ENCODE data around the gene SEMA6D. TPM values are rescaled to one million over a fixed set of nuclear protein-coding genes. Genes with fewer than 3 reads are reported as not detected.

The SEMA6D gene
- total RNA-seq, 1 experiment from 2014 or later: 0.14 TPM

- in situ Hi-C loops (cut with HindIII; ENCODE audit: low pct_unique_long_range_greater_than_20kb, low sequenced_read_pairs): no loop called here
- no peak for DNase-seq (ENCODE audit: low read depth)
Measured at GRCh38 chr15:47762621-47763020, 45.3 kb downstream of the SEMA6D start.

- in situ Hi-C loops (cut with HindIII; ENCODE audit: low pct_unique_long_range_greater_than_20kb, low sequenced_read_pairs): no loop called here
Measured at GRCh38 chr15:47764666-47765065, 47.4 kb downstream of the SEMA6D start.

DNA sequence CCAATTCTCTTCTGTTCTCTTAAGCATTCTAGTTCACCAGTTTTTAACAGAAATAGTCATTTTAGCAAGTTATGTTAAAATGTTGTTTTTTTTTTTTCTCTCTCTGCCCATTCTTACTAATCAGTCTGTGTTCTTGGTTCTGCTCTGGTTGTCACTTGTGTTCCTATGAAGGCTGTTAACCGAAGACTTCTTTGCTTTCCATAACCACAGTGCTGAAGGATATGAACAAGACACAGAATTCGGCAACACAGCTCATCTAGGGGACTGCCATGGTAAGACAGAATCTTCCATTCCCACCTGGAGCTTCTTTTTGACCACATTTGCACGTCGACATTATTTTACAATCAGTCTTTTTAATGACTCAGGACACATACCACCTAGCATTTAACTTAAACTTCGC, 49.1 kb downstream of the SEMA6D start:
- in situ Hi-C loops (cut with HindIII; ENCODE audit: low pct_unique_long_range_greater_than_20kb, low sequenced_read_pairs): no loop called here
- no peak for DNase-seq (ENCODE audit: low read depth)

More at GRCh38 chr15:47764666-47765065, 47.4 kb downstream of the SEMA6D start:
- no peak for DNase-seq (ENCODE audit: low read depth)

DNA sequence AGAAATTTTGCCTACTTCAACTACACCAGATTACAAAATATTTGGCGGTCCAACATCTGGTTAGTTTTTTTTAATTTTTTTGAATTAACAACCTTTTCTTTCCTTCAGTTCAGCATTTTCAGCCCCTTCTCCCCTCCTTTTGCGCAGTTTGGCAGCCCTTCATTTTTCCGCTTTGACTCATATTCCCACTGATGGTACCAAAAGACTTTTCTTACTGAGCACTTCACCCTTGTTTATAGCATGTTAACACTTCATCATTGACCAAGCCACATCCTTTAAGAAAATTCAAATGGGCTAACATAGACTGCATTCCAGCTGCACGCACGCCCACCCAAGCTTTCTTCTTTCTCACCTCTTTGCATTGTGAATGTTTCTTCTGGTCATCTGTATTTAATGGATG, 49.7 kb downstream of the SEMA6D start:
- in situ Hi-C loops (cut with HindIII; ENCODE audit: low pct_unique_long_range_greater_than_20kb, low sequenced_read_pairs): no loop called here
- DNase-seq (ENCODE audit: low read depth): no peak

GRCh38 chr15:47768735-47769134, 51.4 kb downstream of the SEMA6D start:
- in situ Hi-C loops (cut with HindIII; ENCODE audit: low pct_unique_long_range_greater_than_20kb, low sequenced_read_pairs): no loop called here
- no peak for DNase-seq (ENCODE audit: low read depth)

DNA sequence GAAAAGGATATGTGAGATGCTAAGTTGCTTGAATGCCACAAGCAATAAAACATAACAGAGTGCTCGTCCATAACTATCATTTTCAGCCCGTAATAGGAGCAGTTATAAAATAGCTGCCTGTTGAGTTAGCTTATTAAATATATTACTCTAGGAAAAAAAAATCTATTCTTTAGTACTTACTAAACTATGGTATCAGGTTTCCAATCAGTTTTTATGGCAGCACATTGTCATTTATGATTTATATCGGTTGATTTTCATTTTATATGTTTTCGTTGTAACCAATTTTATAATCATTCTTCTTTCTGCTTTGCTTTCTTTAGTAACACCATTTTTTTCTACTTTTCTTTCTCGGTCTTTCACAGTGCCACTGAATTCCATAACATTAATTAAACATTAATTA, 51.9 kb downstream of the SEMA6D start:
- DNase-seq (ENCODE audit: low read depth): no peak
- in situ Hi-C loops (cut with HindIII; ENCODE audit: low pct_unique_long_range_greater_than_20kb, low sequenced_read_pairs): no loop called here

- DNase-seq (ENCODE audit: low read depth): no peak
- in situ Hi-C loops (cut with HindIII; ENCODE audit: low pct_unique_long_range_greater_than_20kb, low sequenced_read_pairs): no loop called here
Measured at GRCh38 chr15:47773143-47773542, 55.8 kb downstream of the SEMA6D start.

DNA sequence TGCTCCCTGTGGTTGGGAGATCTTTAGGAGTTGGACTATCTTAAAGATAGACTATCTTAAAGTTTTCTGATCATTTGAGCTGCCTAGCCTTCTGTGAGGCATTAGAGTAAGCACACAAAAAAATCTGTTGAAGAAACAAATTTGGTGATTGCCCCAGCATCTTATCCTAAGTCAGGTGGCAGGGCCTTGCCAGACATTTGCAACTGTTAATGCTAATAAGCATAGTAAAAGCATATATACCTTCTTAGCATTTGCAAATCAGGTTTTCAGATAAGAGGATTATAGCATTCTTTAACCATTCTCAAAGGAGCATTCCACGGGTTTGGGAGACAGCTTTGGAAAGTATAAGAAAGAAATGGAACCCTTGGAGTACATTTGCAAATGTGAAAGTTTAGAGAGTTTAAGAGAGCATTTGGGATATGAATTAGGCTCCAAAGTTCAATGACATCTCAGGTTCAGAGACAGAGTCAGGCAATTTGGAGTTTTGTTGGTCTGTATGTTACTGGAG, 61.0 kb downstream of the SEMA6D start:
- in situ Hi-C loops (cut with HindIII; ENCODE audit: low pct_unique_long_range_greater_than_20kb, low sequenced_read_pairs): no loop called here

DNA sequence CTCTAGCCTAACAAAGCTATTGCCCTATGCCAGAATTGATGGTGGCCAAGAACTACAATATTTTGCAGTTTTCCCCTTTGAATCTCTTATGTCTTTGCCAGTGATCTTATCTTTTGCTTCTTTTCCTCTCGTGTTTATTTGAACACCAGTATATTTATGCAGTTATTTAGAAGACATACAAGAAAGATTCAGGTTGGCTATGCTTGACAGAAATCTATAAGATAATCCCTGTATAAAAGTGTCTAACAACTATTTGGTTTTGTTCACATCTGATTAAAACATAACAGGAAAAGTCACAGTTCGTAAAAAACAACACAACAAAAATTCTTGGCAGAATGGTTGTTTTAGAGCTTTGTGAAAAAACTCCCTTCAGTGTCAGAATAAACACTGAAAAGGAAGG, 63.7 kb downstream of the SEMA6D start:
- in situ Hi-C loops (cut with HindIII; ENCODE audit: low pct_unique_long_range_greater_than_20kb, low sequenced_read_pairs): no loop called here
- DNase-seq (ENCODE audit: low read depth): no peak

More for the DNA sequence above, 61.0 kb downstream of the SEMA6D start:
- DNase-seq (ENCODE audit: low read depth): no peak

DNA sequence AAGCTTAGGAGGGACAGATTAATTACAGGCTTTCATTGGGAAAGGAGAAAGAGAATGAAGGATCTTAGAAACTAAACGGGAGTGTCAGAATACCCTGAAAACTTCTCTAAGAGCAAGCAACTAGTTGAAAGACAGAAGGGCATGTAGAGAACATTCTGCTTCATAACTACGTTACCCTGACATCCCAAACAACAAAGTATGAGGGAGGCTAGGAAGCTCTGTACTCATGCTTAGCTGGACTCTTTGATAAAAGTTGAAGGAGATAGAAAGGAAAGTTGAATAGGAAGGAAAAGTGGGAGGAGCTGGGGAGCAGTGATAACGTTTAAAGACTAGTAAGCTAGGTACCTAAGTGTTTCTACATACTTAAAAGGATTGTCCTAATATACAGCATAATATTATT, 64.2 kb downstream of the SEMA6D start:
- no peak for DNase-seq (ENCODE audit: low read depth)
- in situ Hi-C loops (cut with HindIII; ENCODE audit: low pct_unique_long_range_greater_than_20kb, low sequenced_read_pairs): no loop called here

DNA sequence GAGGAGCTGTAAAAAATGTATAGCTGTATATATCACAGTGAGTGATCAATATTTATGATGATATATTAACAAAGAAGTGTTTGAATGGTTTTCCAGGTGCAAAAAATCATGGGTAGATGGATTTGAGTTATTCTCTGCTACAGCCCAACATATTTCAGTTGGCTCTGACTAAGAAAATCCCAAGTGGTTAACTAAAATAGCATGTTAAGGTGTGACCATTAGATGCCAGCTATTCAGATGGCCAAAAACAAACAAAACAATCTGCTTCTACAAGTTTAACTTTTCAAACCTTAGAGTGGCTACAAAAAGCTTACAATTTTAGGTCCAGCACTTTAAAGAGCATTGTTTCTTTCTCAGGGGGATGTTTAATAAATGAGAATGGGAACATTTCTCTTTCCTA, 67.5 kb downstream of the SEMA6D start:
- DNase-seq (ENCODE audit: low read depth): no peak
- in situ Hi-C loops (cut with HindIII; ENCODE audit: low pct_unique_long_range_greater_than_20kb, low sequenced_read_pairs): no loop called here

- no peak for DNase-seq (ENCODE audit: low read depth)
- in situ Hi-C loops (cut with HindIII; ENCODE audit: low pct_unique_long_range_greater_than_20kb, low sequenced_read_pairs): no loop called here
Measured at GRCh38 chr15:47786371-47786770, 69.1 kb downstream of the SEMA6D start.

DNA sequence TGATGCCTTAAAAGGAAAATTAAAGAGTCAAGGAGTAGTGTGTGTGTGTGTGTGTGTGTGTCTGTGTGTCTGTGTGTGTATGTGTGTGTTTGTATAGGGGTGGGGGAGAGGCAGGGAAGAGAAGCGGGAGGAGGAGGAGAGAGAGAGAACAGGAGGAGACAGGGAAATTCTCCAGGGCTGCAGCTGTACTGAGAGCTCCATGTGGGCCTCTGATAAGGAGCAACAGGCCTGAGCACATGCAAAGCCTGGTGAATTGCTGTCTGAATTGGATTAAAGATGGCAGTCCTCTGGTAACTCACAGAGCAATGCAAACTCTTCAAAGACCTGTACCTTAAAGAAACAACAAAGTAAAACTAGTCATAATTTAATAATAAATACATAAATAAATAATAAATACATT, 70.6 kb downstream of the SEMA6D start:
- no peak for DNase-seq (ENCODE audit: low read depth)
- in situ Hi-C loops (cut with HindIII; ENCODE audit: low pct_unique_long_range_greater_than_20kb, low sequenced_read_pairs): no loop called here

GRCh38 chr15:47788685-47789084, 71.4 kb downstream of the SEMA6D start:
- in situ Hi-C loops (cut with HindIII; ENCODE audit: low pct_unique_long_range_greater_than_20kb, low sequenced_read_pairs): no loop called here
- DNase-seq (ENCODE audit: low read depth): no peak

GRCh38 chr15:47791161-47791560, 73.9 kb downstream of the SEMA6D start:
- DNase-seq (ENCODE audit: low read depth): no peak
- in situ Hi-C loops (cut with HindIII; ENCODE audit: low pct_unique_long_range_greater_than_20kb, low sequenced_read_pairs): no loop called here

DNA sequence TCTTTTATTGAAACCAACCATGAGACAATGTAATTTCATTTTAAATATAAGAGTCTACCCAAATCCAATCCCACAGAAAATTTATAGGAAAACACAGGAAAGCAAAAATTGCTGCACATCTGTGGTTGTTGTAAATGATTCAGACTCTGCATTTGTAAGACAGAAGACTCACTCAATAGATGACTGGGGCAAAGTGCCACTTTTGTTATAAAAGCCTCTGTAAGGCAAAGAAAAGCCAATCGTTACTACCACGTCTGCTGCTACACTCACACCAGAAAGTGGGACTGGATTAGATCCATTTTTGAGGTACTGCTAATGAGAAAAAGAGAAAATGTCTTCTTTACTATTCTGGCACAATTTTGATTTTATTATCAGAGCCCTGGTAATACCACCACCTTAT, 74.9 kb downstream of the SEMA6D start:
- DNase-seq (ENCODE audit: low read depth): no peak
- in situ Hi-C loops (cut with HindIII; ENCODE audit: low pct_unique_long_range_greater_than_20kb, low sequenced_read_pairs): no loop called here

DNA sequence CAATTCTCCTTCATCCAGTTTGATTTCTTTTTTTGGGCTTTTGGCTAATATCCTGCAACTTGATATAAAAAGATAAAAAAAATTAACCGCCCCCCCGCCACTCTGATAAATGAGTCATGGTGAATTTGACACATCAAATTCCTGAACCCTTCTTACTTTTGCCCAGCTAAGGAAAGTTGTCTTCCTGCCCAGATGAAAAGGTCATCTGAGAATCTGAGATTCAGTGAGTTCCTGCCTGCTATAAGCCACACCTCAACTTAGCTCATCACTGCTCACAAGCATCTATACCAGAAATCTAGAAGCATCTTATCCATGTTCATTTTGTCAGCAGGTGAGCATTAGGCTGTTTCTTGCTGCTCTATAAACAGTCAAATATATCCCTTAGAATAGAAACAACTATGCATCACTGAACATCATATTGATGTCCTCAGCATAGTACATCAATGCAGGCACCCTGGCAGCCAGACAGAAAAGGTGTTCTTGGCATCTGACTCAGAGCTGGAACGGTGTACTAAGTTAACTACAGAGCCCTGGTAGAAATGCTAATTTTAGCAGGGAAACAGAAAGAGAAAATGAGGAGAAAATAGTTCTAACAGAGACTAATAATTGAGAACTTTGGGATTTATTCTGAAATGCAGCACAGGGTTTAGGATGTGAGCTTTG, 77.1 kb downstream of the SEMA6D start:
- no peak for DNase-seq (ENCODE audit: low read depth)
- in situ Hi-C loops (cut with HindIII; ENCODE audit: low pct_unique_long_range_greater_than_20kb, low sequenced_read_pairs): no loop called here

GRCh38 chr15:47795864-47796263, 78.6 kb downstream of the SEMA6D start:
- DNase-seq (ENCODE audit: low read depth): no peak
- in situ Hi-C loops (cut with HindIII; ENCODE audit: low pct_unique_long_range_greater_than_20kb, low sequenced_read_pairs): no loop called here

GRCh38 chr15:47796339-47796738, 79.0 kb downstream of the SEMA6D start:
- in situ Hi-C loops (cut with HindIII; ENCODE audit: low pct_unique_long_range_greater_than_20kb, low sequenced_read_pairs): no loop called here
- DNase-seq (ENCODE audit: low read depth): no peak

DNA sequence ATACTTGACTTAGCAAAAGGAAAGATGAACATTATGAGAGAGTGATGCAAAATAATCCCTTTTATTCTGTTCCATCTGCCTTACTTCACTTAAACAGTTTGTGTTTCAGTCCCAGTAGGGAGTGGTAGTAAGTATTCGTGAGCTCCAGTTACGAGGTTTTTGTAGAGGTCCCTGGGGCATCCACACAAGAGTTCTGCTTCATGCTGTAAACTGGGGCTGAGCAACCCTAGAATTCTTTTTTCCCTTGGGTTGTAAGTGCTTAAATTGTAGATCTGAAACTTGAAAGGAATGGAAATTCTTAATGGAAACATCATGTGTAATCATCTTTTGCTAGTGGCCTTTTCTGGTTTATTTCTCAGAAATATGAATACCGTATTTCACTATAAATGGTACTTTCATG, 79.5 kb downstream of the SEMA6D start:
- no peak for DNase-seq (ENCODE audit: low read depth)
- in situ Hi-C loops (cut with HindIII; ENCODE audit: low pct_unique_long_range_greater_than_20kb, low sequenced_read_pairs): no loop called here

All from Caki2 (cell line).